Astrocyte of the cerebellum (primary cell): Measurements from ENCODE around the gene TAMALIN.

Experiments used
- DNase-seq: peaks from one replicate; pipeline ENCODE4 v3.0.0-alpha.2; 2011; ENCODE audit warnings: low read depth
- H3K4me3 ChIP-seq: 2 replicates; pipeline ENCODE4 v1.5.1; 2011; ENCODE audit warnings: mild to moderate bottlenecking, low read depth, low read length, moderate library complexity
- CTCF ChIP-seq: IDR thresholded peaks from 2 replicates; pipeline ENCODE4 v1.5.1; 2012; ENCODE audit warnings: low read length, low read depth, moderate library complexity, mild to moderate bottlenecking; ENCODE audit errors: missing control alignments
- in situ Hi-C: cut with HindIII; loops from 2 replicates; pipeline ENCODE4 v1.10.0; 2017; ENCODE audit warnings: low sequenced_read_pairs

The TAMALIN gene

GRCh38 chr12:52038447-52038846 is 31.7 kb downstream of the TAMALIN start:
- no peak for TF ChIP-seq CTCF
- in situ Hi-C loops, result no loop called here
- no peak for DNase-seq
- H3K4me3 ChIP-seq, result no peak overlapping the region

- in situ Hi-C loops, result no loop called here
- DNase-seq, result no peak
- no peak overlapping the region for H3K4me3 ChIP-seq
- TF ChIP-seq CTCF, result no peak
These were observed 34.3 kb downstream of the TAMALIN start for GRCh38 chr12:52041035-52041434.

- in situ Hi-C loops, result no loop called here
- TF ChIP-seq CTCF, result no peak
- no peak for DNase-seq
- no peak overlapping the region for H3K4me3 ChIP-seq
These were observed 35.0 kb downstream of the TAMALIN start for GRCh38 chr12:52041695-52042123.

- no peak for TF ChIP-seq CTCF
- in situ Hi-C loops, result no loop called here
- no peak for DNase-seq
- no peak overlapping the region for H3K4me3 ChIP-seq
These were observed 36.1 kb downstream of the TAMALIN start for GRCh38 chr12:52042706-52043385.

- DNase-seq, result no peak
- no peak for TF ChIP-seq CTCF
- H3K4me3 ChIP-seq, result no peak overlapping the region
- in situ Hi-C loops, result no loop called here
These were observed 36.9 kb downstream of the TAMALIN start for GRCh38 chr12:52043386-52044212.

GRCh38 chr12:52044292-52044983 is 37.7 kb downstream of the TAMALIN start:
- no peak overlapping the region for H3K4me3 ChIP-seq
- in situ Hi-C loops, result no loop called here
- TF ChIP-seq CTCF, result no peak
- DNase-seq, result peak; percentile 92
